ENCODE data around the gene PDK4.

DNA sequence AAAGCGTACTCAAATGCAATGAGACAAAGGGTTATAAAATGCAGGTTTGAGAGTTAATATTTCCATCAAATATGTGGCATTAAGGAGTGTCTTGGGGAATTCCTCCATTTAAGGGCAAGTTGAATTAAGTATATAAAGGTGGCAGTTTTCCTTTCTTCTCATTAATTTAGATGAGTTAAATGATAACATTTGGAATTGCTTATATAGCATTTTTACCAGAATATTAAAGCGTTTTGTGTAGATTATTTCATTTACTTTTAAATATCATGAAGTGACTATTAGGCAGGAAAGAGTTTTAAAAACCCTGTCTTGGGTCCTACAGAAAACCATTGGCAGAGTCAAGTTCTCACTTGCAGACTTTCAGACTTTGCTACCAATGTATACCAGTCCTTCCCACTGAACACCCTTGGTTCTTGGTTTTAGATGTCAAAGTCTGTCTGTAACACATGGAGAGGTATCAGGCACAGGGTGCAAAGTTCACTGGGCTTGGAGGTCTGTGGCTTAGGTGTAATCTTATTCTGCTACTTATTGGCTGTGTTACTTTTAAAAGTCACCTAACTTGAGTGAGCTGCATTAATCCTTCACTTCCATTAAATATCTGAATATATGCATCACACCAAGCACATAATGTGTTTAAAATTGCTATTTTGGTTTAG is 59.5 kb downstream of the PDK4 start:
- TF ChIP-seq, protein P1, sequence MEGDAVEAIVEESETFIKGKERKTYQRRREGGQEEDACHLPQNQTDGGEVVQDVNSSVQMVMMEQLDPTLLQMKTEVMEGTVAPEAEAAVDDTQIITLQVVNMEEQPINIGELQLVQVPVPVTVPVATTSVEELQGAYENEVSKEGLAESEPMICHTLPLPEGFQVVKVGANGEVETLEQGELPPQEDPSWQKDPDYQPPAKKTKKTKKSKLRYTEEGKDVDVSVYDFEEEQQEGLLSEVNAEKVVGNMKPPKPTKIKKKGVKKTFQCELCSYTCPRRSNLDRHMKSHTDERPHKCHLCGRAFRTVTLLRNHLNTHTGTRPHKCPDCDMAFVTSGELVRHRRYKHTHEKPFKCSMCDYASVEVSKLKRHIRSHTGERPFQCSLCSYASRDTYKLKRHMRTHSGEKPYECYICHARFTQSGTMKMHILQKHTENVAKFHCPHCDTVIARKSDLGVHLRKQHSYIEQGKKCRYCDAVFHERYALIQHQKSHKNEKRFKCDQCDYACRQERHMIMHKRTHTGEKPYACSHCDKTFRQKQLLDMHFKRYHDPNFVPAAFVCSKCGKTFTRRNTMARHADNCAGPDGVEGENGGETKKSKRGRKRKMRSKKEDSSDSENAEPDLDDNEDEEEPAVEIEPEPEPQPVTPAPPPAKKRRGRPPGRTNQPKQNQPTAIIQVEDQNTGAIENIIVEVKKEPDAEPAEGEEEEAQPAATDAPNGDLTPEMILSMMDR (IDR thresholded peaks at IDR 0.05; ENCODE audit: low read depth, low read length) = no peak
- TF ChIP-seq EZH2phosphoT487 (IDR thresholded peaks at IDR 0.05; ENCODE audit: low read depth) = no peak

All from OCI-LY3 (cell line).